ENCODE data around the gene CNOT2. TPM values are rescaled to one million over a fixed set of nuclear protein-coding genes. Genes with fewer than 3 reads are reported as not detected.

CNOT2 gene, protein sequence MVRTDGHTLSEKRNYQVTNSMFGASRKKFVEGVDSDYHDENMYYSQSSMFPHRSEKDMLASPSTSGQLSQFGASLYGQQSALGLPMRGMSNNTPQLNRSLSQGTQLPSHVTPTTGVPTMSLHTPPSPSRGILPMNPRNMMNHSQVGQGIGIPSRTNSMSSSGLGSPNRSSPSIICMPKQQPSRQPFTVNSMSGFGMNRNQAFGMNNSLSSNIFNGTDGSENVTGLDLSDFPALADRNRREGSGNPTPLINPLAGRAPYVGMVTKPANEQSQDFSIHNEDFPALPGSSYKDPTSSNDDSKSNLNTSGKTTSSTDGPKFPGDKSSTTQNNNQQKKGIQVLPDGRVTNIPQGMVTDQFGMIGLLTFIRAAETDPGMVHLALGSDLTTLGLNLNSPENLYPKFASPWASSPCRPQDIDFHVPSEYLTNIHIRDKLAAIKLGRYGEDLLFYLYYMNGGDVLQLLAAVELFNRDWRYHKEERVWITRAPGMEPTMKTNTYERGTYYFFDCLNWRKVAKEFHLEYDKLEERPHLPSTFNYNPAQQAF
- total RNA-seq = 100 to 1,000 TPM in 1 of 2 donors, 10 to 100 TPM in 1; 94.8 to 111 TPM

DNA sequence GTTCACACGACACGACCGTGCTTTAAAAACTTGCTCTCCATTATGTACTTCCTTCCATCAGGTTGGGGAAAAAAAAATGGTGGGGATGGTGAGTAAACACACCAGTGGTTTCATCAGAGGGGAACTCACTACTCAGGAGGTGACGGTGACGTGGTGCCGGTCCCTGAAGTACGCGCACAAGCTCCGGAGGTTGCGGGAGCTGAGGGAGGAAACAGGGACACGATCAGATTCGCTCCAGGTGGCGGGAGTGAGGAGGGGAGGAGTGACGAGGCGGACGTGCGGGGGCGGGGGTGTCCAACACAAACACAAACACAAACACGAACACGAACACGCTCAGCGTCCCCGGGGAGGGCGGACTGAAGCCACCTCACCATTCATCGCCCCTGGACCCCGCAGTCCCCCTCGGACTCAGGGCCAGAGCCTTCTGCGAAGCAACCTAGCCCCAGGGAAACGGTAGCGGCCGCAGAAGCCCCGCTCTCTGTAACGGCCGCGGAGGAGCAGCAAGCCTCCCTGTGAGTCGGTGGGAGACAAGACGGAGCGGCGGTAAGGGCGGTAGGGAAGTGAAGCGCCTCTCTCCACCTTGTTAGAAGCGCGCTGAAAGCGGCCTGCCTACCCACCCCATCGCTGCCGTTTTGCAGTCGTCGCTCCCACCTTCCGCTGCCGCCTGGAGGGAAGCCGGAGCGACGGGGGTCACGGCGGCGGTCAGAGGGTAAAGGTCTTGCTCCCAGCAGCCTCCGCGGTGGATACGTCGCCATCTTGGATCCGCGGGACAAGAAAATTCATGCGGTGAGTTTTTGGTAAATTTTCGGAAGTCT is at the start of gene CNOT2:
Gene CNOT2, plus strand, starts transcription at position 739 of the 815 bp plus-strand sequence. CDS start 34,794 bp downstream, outside the sequence.
- Histone ChIP-seq H3K4me3 (peak within 1 kb of the TSS; percentile 93), H3K36me3 (no peaks in the 10 kb centered on the region), H3K9me3 (no peaks in the 10 kb centered on the region), H3K27ac (peak within 1 kb of the TSS; percentile 88 to 96), H3K27me3 (replicated peaks; ENCODE audit: insufficient read depth) (no peaks in the 10 kb centered on the region), H3K4me1 (ENCODE audit: control insufficient read depth in 1 of 2, low read depth in 2 of 2) (peaks cover 30 to 48% of the 10 kb centered on the region in 2 donors)
- ATAC-seq (ENCODE audit: insufficient number of reproducible peaks, low FRiP score, low read depth) (peak; percentile 90), DNase-seq (ENCODE audit: low spot score) (peak; percentile 61)
- TF ChIP-seq, protein P1, sequence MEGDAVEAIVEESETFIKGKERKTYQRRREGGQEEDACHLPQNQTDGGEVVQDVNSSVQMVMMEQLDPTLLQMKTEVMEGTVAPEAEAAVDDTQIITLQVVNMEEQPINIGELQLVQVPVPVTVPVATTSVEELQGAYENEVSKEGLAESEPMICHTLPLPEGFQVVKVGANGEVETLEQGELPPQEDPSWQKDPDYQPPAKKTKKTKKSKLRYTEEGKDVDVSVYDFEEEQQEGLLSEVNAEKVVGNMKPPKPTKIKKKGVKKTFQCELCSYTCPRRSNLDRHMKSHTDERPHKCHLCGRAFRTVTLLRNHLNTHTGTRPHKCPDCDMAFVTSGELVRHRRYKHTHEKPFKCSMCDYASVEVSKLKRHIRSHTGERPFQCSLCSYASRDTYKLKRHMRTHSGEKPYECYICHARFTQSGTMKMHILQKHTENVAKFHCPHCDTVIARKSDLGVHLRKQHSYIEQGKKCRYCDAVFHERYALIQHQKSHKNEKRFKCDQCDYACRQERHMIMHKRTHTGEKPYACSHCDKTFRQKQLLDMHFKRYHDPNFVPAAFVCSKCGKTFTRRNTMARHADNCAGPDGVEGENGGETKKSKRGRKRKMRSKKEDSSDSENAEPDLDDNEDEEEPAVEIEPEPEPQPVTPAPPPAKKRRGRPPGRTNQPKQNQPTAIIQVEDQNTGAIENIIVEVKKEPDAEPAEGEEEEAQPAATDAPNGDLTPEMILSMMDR (IDR thresholded peaks at IDR 0.05) = no peak

DNA sequence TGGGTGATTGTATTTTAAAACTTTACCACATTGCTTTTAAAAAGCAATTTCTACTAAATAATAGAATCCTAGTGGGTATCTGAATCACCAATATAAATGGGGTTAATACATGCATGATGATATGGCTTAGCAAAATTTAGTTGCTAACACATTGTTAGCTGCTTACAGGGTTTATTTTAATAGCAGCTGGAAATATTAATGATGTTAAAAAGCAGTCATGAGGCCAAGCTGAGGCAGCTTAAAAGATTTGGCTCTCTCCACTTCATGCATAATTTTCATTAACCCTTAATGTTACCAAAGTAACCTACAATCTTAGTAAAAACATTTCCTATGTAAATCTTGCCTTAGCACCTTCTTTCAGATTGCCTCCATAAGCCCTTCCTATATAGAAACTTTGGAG is 49.2 kb upstream of the CNOT2 start:
- TF ChIP-seq, protein P1 (IDR thresholded peaks at IDR 0.05) = no peak
- Histone ChIP-seq H3K9me3 (no peaks in the 10 kb centered on the region), H3K36me3 (no peaks in the 10 kb centered on the region), H3K27me3 (replicated peaks; ENCODE audit: insufficient read depth) (no peaks in the 10 kb centered on the region), H3K27ac (no peak overlapping the region), H3K4me3 (no peak overlapping the region), H3K4me1 (ENCODE audit: control insufficient read depth in 1 of 2, low read depth in 2 of 2) (no peaks in the 10 kb centered on the region)
- DNase-seq (ENCODE audit: low spot score) (no peak), ATAC-seq (ENCODE audit: insufficient number of reproducible peaks, low FRiP score, low read depth) (no peak)

DNA sequence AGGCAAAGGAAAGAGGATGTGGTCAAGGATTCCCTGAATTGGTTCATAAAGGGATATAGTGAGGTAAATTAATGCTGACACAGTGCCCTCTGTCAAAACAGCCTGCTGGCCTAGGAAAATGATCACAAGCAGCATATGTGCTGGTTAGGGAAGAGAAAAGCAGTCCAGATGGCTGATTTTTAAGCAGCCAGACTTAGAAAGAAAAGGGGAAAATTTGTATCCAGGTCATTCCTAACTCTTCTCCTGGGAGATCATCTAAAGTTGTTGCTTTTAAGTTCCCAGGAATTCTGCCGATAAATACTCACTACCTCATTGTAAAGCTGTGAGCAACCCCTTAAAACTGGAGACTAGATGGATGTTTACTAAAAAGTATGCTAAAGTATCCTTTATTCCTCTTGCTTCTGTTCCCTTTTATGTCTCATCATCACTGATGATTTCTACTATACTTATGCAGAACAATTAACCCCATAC is 46.4 kb upstream of the CNOT2 start:
- H3K4me3 ChIP-seq = no peak overlapping the region
- no peaks in the 10 kb centered on the region for H3K4me1 ChIP-seq (ENCODE audit: control insufficient read depth in 1 of 2, low read depth in 2 of 2)
- no peak overlapping the region for H3K27ac ChIP-seq
- no peaks in the 10 kb centered on the region for H3K27me3 ChIP-seq (replicated peaks; ENCODE audit: insufficient read depth)
- ATAC-seq (ENCODE audit: insufficient number of reproducible peaks, low FRiP score, low read depth) = no peak
- H3K36me3 ChIP-seq = no peaks in the 10 kb centered on the region
- DNase-seq (ENCODE audit: low spot score) = no peak
- TF ChIP-seq, protein P1 (IDR thresholded peaks at IDR 0.05) = no peak
- H3K9me3 ChIP-seq = no peaks in the 10 kb centered on the region

DNA sequence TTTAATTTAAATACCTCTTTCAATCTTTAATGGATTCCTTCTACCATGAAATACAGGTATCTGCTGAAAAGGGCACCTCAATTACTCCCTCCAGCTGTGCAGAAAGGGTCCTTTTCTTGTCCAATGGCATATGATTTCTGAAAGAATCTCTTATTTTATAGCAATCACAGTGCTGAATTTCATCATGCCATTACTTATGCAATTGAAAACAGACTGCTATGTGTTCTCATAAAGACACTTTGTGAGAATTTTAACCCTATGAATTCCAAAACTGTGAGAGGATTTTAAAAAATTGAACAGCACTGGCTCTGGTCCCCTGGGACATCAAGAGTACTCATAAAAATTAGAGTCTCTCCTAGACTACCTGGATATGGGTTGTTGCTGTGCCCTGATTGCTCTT is 45.9 kb upstream of the CNOT2 start:
- H3K27ac ChIP-seq = no peak overlapping the region
- no peak overlapping the region for H3K4me3 ChIP-seq
- no peaks in the 10 kb centered on the region for H3K9me3 ChIP-seq
- H3K4me1 ChIP-seq (ENCODE audit: control insufficient read depth in 1 of 2, low read depth in 2 of 2) = no peaks in the 10 kb centered on the region
- no peaks in the 10 kb centered on the region for H3K36me3 ChIP-seq
- no peak for DNase-seq (ENCODE audit: low spot score)
- TF ChIP-seq, protein P1 (IDR thresholded peaks at IDR 0.05) = no peak
- no peak for ATAC-seq (ENCODE audit: insufficient number of reproducible peaks, low FRiP score, low read depth)
- no peaks in the 10 kb centered on the region for H3K27me3 ChIP-seq (replicated peaks; ENCODE audit: insufficient read depth)

DNA sequence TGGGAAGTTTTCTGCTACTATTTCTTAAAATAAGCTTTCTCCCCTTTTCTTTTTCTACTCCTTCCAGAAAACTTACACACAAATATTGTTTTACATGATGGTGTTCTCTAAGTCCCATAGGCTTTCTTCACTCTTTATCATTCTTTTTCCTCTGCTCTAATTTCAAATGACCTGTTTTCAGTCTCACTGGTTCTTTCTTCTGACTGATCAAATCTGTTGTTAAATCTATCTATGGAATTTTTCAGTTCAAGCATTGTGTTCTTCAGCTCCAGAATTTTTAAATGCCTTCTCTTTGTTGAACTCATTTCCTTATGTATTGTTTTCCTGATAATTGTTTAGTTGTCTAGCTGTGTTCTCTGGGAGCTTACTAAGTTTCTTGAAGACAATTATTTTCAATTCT is 29.5 kb upstream of the CNOT2 start:
- no peak overlapping the region for H3K4me3 ChIP-seq
- no peak for ATAC-seq (ENCODE audit: insufficient number of reproducible peaks, low FRiP score, low read depth)
- H3K9me3 ChIP-seq = peaks cover 26% of the 10 kb centered on the region
- no peaks in the 10 kb centered on the region for H3K36me3 ChIP-seq
- TF ChIP-seq, protein P1 (IDR thresholded peaks at IDR 0.05) = no peak
- DNase-seq (ENCODE audit: low spot score) = no peak
- no peaks in the 10 kb centered on the region for H3K4me1 ChIP-seq (ENCODE audit: control insufficient read depth in 1 of 2, low read depth in 2 of 2)
- no peaks in the 10 kb centered on the region for H3K27me3 ChIP-seq (replicated peaks; ENCODE audit: insufficient read depth)
- H3K27ac ChIP-seq = no peak overlapping the region

All from thoracic aorta (tissue), 2 donors.